Left lung (tissue), 10 donors: ENCODE results near the gene TCAP. TPM values are rescaled to one million over a fixed set of nuclear protein-coding genes. Genes with fewer than 3 reads are reported as not detected.
A peak's percentile ranks its signal among the peaks of the same experiment; 100 is the strongest.

Experiments
- ATAC-seq: fragments of 200-7000 bp; cut with Tn5 transposase; one replicate; pipeline ENCODE4 v1.9.1; 2020; ENCODE audit warnings: moderate library complexity
- DNase-seq, 4 donors: peaks; one replicate each; pipeline ENCODE4 v3.0.0-alpha.2; 2013 to 2020
- H3K27ac ChIP-seq, 2 donors: fragments of 200-600 bp; sonication (generic) in 1 of 2; one replicate each; pipeline versions ENCODE4 v1.5.0 to v1.8.0; 2020 to 2021
- H3K27me3 ChIP-seq, 2 donors: fragments of 200-600 bp; sonication (generic) in 1 of 2; one replicate each; pipeline versions ENCODE4 v1.5.0 to v1.8.0; 2020 to 2021
- H3K36me3 ChIP-seq, 2 donors: fragments of 200-600 bp; sonication (generic) in 1 of 2; one replicate each; pipeline versions ENCODE4 v1.5.0 to v1.8.0; 2020 to 2021
- H3K4me1 ChIP-seq, 2 donors: fragments of 200-600 bp; one replicate each; pipeline ENCODE4 v1.8.0; 2021
- H3K4me3 ChIP-seq, 2 donors: fragments of 200-600 bp; sonication (generic) in 1 of 2; one replicate each; pipeline versions ENCODE4 v1.5.0 to v1.8.0; 2020 to 2021; ENCODE audit warnings: mild to moderate bottlenecking in 1 of 2
- H3K9me3 ChIP-seq, 2 donors: fragments of 200-600 bp; sonication (generic) in 1 of 2; one replicate each; pipeline versions ENCODE4 v1.5.0 to v1.8.0; 2020 to 2021
- intact Hi-C, 2 donors: fragments of 100-400 bp; cut with DNase I; formaldehyde crosslinking; loops; one replicate each; pipeline versions ENCODE4 v1.11.2 to v1.14.2; 2022
- polyA plus RNA-seq, 6 donors: library from polyadenylated mRNA; unstranded; fragments of 120-200 nt; gene quantifications; one replicate each; pipeline ENCODE4 v1.2.1, GENCODE V29; 2013; ENCODE audit not compliant: insufficient read length in 6 of 6
- total RNA-seq, 2 donors: library from RNA; stranded (reverse); fragmentation: NEBNext Ultra II Directional; extraction: Animal tissue kit (Norgen Biotek cat#: 25700); gene quantifications; one replicate each; pipeline ENCODE4 v1.2.1, GENCODE V29; 2021
- TF ChIP-seq, protein P1 (sequence below), 2 donors: fragments of 200-600 bp; sonication (generic) in 1 of 2; IDR thresholded peaks; one replicate each; pipeline versions ENCODE4 v1.5.0 to v1.8.0; 2021; ENCODE audit warnings: antibody characterized with exemption in 2 of 2
- donor health status: DM: no; HTN: yes; CAD: no.
- donor health status: DM: no; HTN: no; CAD: no.

TCAP gene
- total and polyA plus RNA-seq, 8 donors: 1.3 to 2.6 (median 1.8) TPM

GRCh38 chr17:39629494-39629880 lies 35.7 kb upstream of the TCAP start:
- Histone ChIP-seq H3K9me3 (no peaks in the 10 kb centered on the region), H3K4me1 (peaks cover 6 to 41% of the 10 kb centered on the region in 2 donors), H3K4me3 (no peak overlapping the region), H3K27me3 (peaks cover 17 to 63% of the 10 kb centered on the region in 2 donors), H3K27ac (peak overlapping the region; percentile 7 to 13), H3K36me3 (no peaks in the 10 kb centered on the region)
- ATAC-seq (peak; percentile 2), DNase-seq (no peak)
- TF ChIP-seq, protein P1, sequence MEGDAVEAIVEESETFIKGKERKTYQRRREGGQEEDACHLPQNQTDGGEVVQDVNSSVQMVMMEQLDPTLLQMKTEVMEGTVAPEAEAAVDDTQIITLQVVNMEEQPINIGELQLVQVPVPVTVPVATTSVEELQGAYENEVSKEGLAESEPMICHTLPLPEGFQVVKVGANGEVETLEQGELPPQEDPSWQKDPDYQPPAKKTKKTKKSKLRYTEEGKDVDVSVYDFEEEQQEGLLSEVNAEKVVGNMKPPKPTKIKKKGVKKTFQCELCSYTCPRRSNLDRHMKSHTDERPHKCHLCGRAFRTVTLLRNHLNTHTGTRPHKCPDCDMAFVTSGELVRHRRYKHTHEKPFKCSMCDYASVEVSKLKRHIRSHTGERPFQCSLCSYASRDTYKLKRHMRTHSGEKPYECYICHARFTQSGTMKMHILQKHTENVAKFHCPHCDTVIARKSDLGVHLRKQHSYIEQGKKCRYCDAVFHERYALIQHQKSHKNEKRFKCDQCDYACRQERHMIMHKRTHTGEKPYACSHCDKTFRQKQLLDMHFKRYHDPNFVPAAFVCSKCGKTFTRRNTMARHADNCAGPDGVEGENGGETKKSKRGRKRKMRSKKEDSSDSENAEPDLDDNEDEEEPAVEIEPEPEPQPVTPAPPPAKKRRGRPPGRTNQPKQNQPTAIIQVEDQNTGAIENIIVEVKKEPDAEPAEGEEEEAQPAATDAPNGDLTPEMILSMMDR (IDR thresholded peaks at IDR 0.05): no peak
- intact Hi-C loops: no loop called here

DNA sequence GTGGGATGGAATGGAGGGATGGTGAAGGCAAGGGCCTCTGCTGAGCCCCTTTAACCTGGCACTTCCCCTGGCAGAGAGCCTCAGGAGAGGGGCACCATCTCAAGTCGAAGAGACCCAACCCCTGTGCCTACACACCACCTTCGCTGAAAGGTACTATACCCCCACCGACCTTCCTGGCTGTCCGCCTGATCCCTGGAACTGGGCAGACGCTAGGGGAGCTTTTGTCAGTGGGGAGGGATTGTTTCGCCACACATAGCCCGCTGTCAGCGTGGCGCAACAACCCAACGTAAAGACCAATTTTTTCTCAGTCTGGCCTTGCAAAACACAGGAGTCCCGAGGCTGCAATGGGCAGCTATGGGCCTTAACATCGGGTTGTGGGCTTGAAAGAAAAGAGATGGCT lies 35.3 kb upstream of the TCAP start:
- intact Hi-C loops: loop anchor here in 1 of 2 donors (10.0 kb wide), 1 partner anchor 105 kb away; the partner anchor contains the start of genes GRB7 and MIEN1
- Histone ChIP-seq H3K27me3 (peaks cover 17 to 58% of the 10 kb centered on the region in 2 donors), H3K27ac (no peak overlapping the region), H3K4me3 (no peak overlapping the region), H3K36me3 (no peaks in the 10 kb centered on the region), H3K9me3 (no peaks in the 10 kb centered on the region), H3K4me1 (peaks cover 6 to 45% of the 10 kb centered on the region in 2 donors)
- TF ChIP-seq, protein P1 (IDR thresholded peaks at IDR 0.05): no peak
- ATAC-seq (no peak), DNase-seq (no peak)

- TF ChIP-seq, protein P1 (IDR thresholded peaks at IDR 0.05): no peak
- intact Hi-C loops: loop anchor here in 1 of 2 donors (10.0 kb wide), 1 partner anchor 103 kb away; the partner anchor contains the start of genes GRB7 and MIEN1
- no peaks in the 10 kb centered on the region for H3K36me3 ChIP-seq
- DNase-seq (peak in 2 of 4 donors; percentile 50 to 58), ATAC-seq (peak; percentile 67)
- H3K4me1 ChIP-seq: peaks cover 6 to 59% of the 10 kb centered on the region in 2 donors
- peak overlapping the region in 1 of 2 donors; percentile 7 for H3K27ac ChIP-seq
- no peaks in the 10 kb centered on the region for H3K9me3 ChIP-seq
- H3K27me3 ChIP-seq: peaks cover 16 to 43% of the 10 kb centered on the region in 2 donors
- H3K4me3 ChIP-seq: no peak overlapping the region
Observed at GRCh38 chr17:39631403-39631802, 33.7 kb upstream of the TCAP start.

DNA sequence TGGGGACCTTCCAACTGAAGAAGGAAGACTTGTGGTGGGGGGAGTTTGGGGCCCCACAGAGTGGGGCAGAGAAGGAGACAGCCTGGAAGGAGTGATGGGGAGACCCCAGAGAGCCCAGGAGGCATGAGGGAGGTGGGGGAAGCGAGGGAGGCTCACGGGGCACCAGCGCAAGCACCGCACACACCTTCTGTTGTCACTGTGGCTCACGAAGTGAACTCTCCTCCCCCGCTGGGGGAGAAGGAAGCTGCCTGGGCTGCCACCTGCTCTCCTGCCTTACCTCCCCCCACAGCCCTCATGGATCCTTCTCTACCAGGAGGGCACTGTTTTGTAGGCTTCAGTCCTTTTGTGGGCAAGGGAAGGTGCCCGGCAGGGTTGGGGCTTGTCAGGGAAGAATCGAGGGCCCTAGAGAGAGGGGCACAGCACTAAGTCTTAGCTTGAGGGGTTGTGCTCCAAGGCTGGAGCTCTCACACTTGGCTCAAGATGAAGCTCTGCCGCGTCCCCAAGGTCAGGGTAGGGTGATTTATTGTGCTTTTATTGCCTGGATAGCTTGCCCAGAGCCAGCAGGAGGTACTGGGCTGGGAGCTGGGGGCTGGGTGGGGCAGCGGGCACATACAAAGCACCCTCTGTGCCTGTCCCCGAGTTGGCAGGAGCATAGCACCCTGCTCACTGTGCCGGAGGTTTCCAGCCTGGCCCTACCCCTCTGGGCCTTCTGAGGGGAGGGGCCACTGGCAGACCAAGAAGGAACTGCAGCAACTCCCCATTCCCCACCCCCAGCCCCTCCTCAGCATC lies 32.8 kb upstream of the TCAP start:
- TF ChIP-seq, protein P1 (IDR thresholded peaks at IDR 0.05): no peak
- H3K9me3 ChIP-seq: no peaks in the 10 kb centered on the region
- H3K36me3 ChIP-seq: no peaks in the 10 kb centered on the region
- no peak overlapping the region for H3K27ac ChIP-seq
- ATAC-seq (no peak), DNase-seq (no peak)
- intact Hi-C loops: loop anchor here in 1 of 2 donors (10.0 kb wide), 1 partner anchor 102 kb away; the partner anchor contains the start of genes GRB7 and MIEN1
- H3K4me1 ChIP-seq: peaks cover under 1 to 54% of the 10 kb centered on the region in 2 donors
- no peak overlapping the region for H3K4me3 ChIP-seq
- peaks cover 6 to 34% of the 10 kb centered on the region in 2 donors for H3K27me3 ChIP-seq

- Histone ChIP-seq H3K36me3 (no peaks in the 10 kb centered on the region), H3K4me1 (peaks cover 7 to 64% of the 10 kb centered on the region in 2 donors), H3K9me3 (no peaks in the 10 kb centered on the region), H3K4me3 (no peak overlapping the region), H3K27me3 (peaks cover 0 to 21% of the 10 kb centered on the region in 2 donors), H3K27ac (no peak overlapping the region)
- TF ChIP-seq, protein P1 (IDR thresholded peaks at IDR 0.05): no peak
- ATAC-seq: no peak
- intact Hi-C loops: loop anchor here in 1 of 2 donors (10.0 kb wide), 1 partner anchor 101 kb away; the partner anchor contains the start of genes GRB7 and MIEN1
- DNase-seq: no peak
Observed at GRCh38 chr17:39633570-39634183, 31.5 kb upstream of the TCAP start.
